ENCODE results near the gene ADAM12. TPM values are rescaled to one million over a fixed set of nuclear protein-coding genes. Genes with fewer than 3 reads are reported as not detected.

Gene ADAM12
- total and polyA plus RNA-seq, 9 of the 15 experiments (the other 6 are each of a cell fraction or from before 2014, with no cell fraction given): not detected

GRCh38 chr10:126373972-126374371 is 14.3 kb downstream of the ADAM12 start (continued):
- TF ChIP-seq ZNF518B (CRISPR knock-in tag; IDR thresholded peaks at IDR 0.05) (no peak), DLX4 (CRISPR knock-in tag; IDR thresholded peaks at IDR 0.05) (no peak), STAT5A (IDR thresholded peaks at IDR 0.05; ENCODE audit: borderline replicate concordance, low read length) (no peak), VEZF1 (CRISPR knock-in tag; IDR thresholded peaks at IDR 0.05) (no peak), SREBF1 (IDR thresholded peaks at IDR 0.05; ENCODE audit: borderline replicate concordance, low read depth, low read length) (no peak), BMI1 (IDR thresholded peaks at IDR 0.05; ENCODE audit: low read length) (no peak), RAD21 (CRISPR knock-in tag; conservative IDR thresholded peaks at IDR 0.05 in 1 of 2, IDR thresholded peaks at IDR 0.05 in 1 of 2) (no peak), ZNF274 (IDR thresholded peaks at IDR 0.05; ENCODE audit: borderline replicate concordance, low read depth, low read length) (no peak), RNF219 (CRISPR knock-in tag; IDR thresholded peaks at IDR 0.05) (no peak)

Data from K562 (cell line).